ENCODE data around the gene ATP10A. TPM values are rescaled to one million over a fixed set of nuclear protein-coding genes. Genes with fewer than 3 reads are reported as not detected.

ATP10A gene
- total RNA-seq, 1 donor from 2014 or later, result 0.26 TPM

DNA sequence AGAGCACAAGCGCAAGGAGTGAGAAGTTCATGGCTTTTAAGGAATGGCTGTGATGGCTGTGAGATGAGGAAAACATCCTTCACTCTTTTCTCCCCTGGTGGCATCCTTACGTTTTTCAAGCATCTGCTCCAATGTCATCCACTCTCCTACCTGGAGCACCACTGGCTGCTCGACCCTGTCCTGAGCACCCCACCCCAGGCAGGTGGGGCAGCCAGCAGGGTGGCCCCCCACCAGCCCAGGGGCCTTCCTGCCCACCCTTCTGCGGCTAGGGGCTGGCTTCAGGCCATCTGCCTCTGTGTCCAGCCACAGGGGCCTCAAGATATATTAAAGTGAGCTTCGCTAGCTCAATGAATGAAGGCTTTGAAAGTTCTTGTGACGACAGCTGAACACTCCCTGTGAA lies 56.1 kb downstream of the ATP10A start:
- H3K27me3 ChIP-seq (ENCODE audit: control insufficient read depth, insufficient read depth, low read length), result no peaks in the 10 kb centered on the region

DNA sequence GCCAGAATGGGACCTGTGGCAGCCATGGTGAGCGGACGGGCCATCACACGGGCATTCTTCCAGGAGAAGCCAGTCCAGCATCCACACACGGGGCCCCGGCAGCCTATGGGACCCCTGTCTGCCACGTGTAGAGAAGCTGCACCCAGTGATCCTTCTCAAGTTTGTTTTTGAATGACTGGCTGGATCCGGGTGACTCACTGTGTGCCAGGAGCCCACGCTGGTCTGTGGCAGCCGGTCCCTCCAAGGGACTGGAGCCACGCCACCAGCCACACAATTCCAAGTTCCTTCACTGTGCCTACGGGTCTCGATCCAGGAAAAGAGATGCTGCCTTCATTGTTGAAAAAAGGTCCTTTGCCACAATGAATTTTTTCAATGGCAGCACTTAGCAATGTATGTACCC lies 58.1 kb downstream of the ATP10A start:
- Histone ChIP-seq H3K27me3 (ENCODE audit: control insufficient read depth, insufficient read depth, low read length) (no peaks in the 10 kb centered on the region), H3K4me3 (ENCODE audit: low read depth, low read length) (no peak overlapping the region), H3K36me3 (ENCODE audit: control insufficient read depth, insufficient read depth, low read length) (no peaks in the 10 kb centered on the region)
- DNase-seq (ENCODE audit: low read depth) (no peak), FAIRE-seq (no peak)
- TF ChIP-seq, protein P1, sequence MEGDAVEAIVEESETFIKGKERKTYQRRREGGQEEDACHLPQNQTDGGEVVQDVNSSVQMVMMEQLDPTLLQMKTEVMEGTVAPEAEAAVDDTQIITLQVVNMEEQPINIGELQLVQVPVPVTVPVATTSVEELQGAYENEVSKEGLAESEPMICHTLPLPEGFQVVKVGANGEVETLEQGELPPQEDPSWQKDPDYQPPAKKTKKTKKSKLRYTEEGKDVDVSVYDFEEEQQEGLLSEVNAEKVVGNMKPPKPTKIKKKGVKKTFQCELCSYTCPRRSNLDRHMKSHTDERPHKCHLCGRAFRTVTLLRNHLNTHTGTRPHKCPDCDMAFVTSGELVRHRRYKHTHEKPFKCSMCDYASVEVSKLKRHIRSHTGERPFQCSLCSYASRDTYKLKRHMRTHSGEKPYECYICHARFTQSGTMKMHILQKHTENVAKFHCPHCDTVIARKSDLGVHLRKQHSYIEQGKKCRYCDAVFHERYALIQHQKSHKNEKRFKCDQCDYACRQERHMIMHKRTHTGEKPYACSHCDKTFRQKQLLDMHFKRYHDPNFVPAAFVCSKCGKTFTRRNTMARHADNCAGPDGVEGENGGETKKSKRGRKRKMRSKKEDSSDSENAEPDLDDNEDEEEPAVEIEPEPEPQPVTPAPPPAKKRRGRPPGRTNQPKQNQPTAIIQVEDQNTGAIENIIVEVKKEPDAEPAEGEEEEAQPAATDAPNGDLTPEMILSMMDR (IDR thresholded peaks at IDR 0.05; ENCODE audit: insufficient read depth, low read length, severe bottlenecking), result no peak

More for the DNA sequence above, 56.1 kb downstream of the ATP10A start:
- TF ChIP-seq, protein P1 (IDR thresholded peaks at IDR 0.05; ENCODE audit: insufficient read depth, low read length, severe bottlenecking), result no peak
- no peak overlapping the region for H3K4me3 ChIP-seq (ENCODE audit: low read depth, low read length)
- H3K36me3 ChIP-seq (ENCODE audit: control insufficient read depth, insufficient read depth, low read length), result no peaks in the 10 kb centered on the region
- DNase-seq (ENCODE audit: low read depth) (no peak), FAIRE-seq (no peak)

DNA sequence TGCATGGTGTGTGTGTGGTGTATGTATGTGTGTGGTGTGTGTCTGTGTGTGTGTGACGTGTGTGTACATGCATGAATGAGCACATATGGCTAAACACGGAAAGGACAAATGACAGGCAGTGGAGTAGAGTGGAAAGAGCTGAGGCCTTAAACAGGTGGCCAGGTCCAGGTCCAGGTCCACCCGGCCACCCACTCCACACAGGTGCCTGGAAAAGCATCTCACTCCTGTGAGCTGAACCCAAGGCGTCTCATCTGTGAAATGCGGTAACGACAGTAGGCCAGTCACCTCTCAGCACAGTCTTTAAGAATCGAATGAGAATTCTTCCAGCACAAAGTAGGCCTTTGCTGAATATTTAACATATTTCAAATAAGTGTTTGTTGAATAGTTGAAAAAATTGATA lies 58.7 kb downstream of the ATP10A start:
- Histone ChIP-seq H3K36me3 (ENCODE audit: control insufficient read depth, insufficient read depth, low read length) (no peaks in the 10 kb centered on the region), H3K27me3 (ENCODE audit: control insufficient read depth, insufficient read depth, low read length) (no peaks in the 10 kb centered on the region), H3K4me3 (ENCODE audit: low read depth, low read length) (no peak overlapping the region)
- TF ChIP-seq, protein P1 (IDR thresholded peaks at IDR 0.05; ENCODE audit: insufficient read depth, low read length, severe bottlenecking), result no peak
- FAIRE-seq (peak; percentile 82), DNase-seq (ENCODE audit: low read depth) (no peak)

DNA sequence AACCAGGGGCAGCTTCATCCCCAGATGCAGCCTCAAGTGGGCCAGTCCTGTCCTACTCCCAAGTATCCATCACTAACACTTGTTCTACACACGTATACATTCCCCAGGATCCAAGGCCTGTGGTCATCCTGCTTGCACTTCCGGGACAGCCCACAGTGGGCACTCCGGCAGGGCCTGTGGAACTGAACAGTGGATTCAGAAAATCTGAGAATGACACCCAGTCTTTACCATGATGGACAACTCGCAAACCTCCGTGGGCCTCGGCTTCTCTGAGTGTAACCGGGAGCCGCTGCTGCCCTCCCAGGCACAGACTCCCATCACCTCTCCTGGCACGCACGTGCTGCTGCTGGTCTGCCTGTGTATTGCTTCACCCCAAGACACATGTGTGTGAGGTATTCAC lies 59.6 kb downstream of the ATP10A start:
- DNase-seq (ENCODE audit: low read depth) (no peak), FAIRE-seq (no peak)
- TF ChIP-seq, protein P1 (IDR thresholded peaks at IDR 0.05; ENCODE audit: insufficient read depth, low read length, severe bottlenecking), result no peak
- Histone ChIP-seq H3K36me3 (ENCODE audit: control insufficient read depth, insufficient read depth, low read length) (no peaks in the 10 kb centered on the region), H3K27me3 (ENCODE audit: control insufficient read depth, insufficient read depth, low read length) (no peaks in the 10 kb centered on the region), H3K4me3 (ENCODE audit: low read depth, low read length) (no peak overlapping the region)

DNA sequence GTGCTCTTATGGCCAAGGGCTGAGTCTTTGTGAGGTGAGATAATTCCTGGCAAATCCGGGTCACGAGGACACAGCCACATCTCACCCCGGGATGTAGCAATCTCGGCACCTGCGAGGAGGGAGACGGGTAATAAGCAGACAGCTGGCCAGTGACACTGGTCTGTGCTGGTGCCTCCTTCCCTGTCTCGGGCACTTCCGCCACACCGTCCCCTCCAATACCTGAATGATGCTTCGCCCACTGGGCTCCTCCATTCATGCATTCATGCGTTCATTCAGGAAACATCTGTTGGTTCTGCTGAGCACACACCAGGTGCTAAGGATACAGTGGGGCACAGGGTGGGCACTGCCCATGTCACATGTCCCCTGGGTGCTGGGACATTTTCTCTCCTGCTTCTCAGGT lies 60.1 kb downstream of the ATP10A start:
- FAIRE-seq (no peak), DNase-seq (ENCODE audit: low read depth) (no peak)
- Histone ChIP-seq H3K27me3 (ENCODE audit: control insufficient read depth, insufficient read depth, low read length) (no peaks in the 10 kb centered on the region), H3K4me3 (ENCODE audit: low read depth, low read length) (no peak overlapping the region), H3K36me3 (ENCODE audit: control insufficient read depth, insufficient read depth, low read length) (no peaks in the 10 kb centered on the region)
- TF ChIP-seq, protein P1 (IDR thresholded peaks at IDR 0.05; ENCODE audit: insufficient read depth, low read length, severe bottlenecking), result no peak

DNA sequence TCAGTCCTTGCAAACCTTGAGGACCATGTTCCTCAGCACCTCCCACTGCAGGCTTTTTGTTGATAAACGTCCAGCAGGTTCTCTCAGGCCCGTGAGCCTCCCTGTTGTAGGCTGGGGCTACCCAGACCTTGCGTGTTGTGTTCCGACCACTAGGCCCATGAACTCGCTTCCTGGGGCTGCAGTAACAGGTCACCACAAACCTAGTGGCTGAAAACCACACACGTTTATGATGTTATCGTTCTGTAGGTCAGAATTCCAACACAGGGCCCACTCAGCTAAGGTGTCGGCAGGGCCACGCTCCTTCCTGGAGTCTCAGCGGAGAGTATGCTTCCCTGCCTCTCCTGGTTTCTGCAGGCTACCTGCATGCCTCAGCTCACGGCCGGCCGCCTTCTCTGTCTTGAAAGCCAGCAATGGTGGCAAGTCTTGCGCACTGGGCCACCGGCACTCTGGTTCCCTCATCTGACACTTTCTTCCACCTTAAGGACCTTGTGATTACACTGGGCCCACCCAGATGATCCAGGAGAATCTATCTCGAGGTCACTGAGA lies 60.8 kb downstream of the ATP10A start:
- TF ChIP-seq, protein P1 (IDR thresholded peaks at IDR 0.05; ENCODE audit: insufficient read depth, low read length, severe bottlenecking), result no peak
- DNase-seq (ENCODE audit: low read depth) (no peak), FAIRE-seq (no peak)
- no peaks in the 10 kb centered on the region for H3K36me3 ChIP-seq (ENCODE audit: control insufficient read depth, insufficient read depth, low read length)
- no peak overlapping the region for H3K4me3 ChIP-seq (ENCODE audit: low read depth, low read length)
- H3K27me3 ChIP-seq (ENCODE audit: control insufficient read depth, insufficient read depth, low read length), result no peaks in the 10 kb centered on the region

Measured in bronchial epithelial cell (primary cell).